HCT116 (cell line): ENCODE data around the gene L1CAM. TPM values are rescaled to one million over a fixed set of nuclear protein-coding genes. Genes with fewer than 3 reads are reported as not detected.

ENCODE experiments used
- ATAC-seq: fragments of 200-7000 bp; cut with Tn5 transposase; 2 replicates; pipeline ENCODE4 v1.9.1; 2020; ENCODE audit warnings: mild to moderate bottlenecking, moderate library complexity
- BruUV-seq: library from RNA; stranded (reverse); fragments of 400-500 nt; replicated peaks from 2 replicates; lab custom pipeline; 2021; lab: Mats Ljungman, UMichigan
- CTCF ChIA-PET: fragments of 300-600 bp; sonication (Branson Sonifier 250); formaldehyde crosslinking; loops from one replicate; lab custom pipeline; 2021; ENCODE audit warnings: antibody characterized with exemption; lab: Charles Lee
- POLR2A ChIA-PET: fragments of 300-600, 350-600 bp; sonication (Branson Sonifier 250); formaldehyde crosslinking; loops from one replicate; lab custom pipeline; 2021; ENCODE audit warnings: antibody characterized with exemption; lab: Charles Lee
- RAD21 ChIA-PET, 2 experiments: fragments of 300-600 bp; sonication (Branson Sonifier 250); formaldehyde crosslinking; loops; one replicate each; lab custom pipeline; 2023; ENCODE audit warnings: low total read pairs in 2 of 2; ENCODE audit not compliant: uncharacterized antibody in 2 of 2, unreplicated experiment in 2 of 2, low non-redundant PET in 1 of 2; lab: Charles Lee
- DNase-seq: peaks from one replicate; pipeline ENCODE4 v3.0.0-alpha.2; 2010; ENCODE audit warnings: low read depth, low spot score
- H2AFZ ChIP-seq: fragments of 200-600 bp; shearing (Covaris generic), sonication (generic); 2 replicates; pipeline ENCODE4 v1.6.1; 2017; ENCODE audit warnings: low read depth, mixed run types, mixed read lengths, antibody characterized with exemption, low read length; ENCODE audit not compliant: poor library complexity, severe bottlenecking
- H3K27ac ChIP-seq: 2 replicates; pipeline ENCODE4 v1.5.1; 2012; ENCODE audit warnings: low read depth, low read length
- H3K27me3 ChIP-seq: fragments of 200-600 bp; sonication (generic); 2 replicates; pipeline ENCODE4 v1.6.1; 2016; ENCODE audit warnings: mixed run types, low read length, mixed read lengths; ENCODE audit not compliant: insufficient read depth
- H3K36me3 ChIP-seq, 2 experiments: fragments of 200-500 bp in 1 of 2; fragments of 200-600 bp in 1 of 2; sonication (Bioruptor generic) in 1 of 2; sonication (generic) in 1 of 2; 2 replicates each; pipeline versions ENCODE4 v1.5.1 to v1.6.1; 2014 to 2016; ENCODE audit warnings: low read length in 2 of 2, inconsistent platforms in 1 of 2, mixed read lengths in 1 of 2, mixed run types in 1 of 2; ENCODE audit not compliant: insufficient read depth in 2 of 2, control insufficient read depth in 1 of 2
- H3K4me1 ChIP-seq, 2 experiments: fragments of 200-600 bp in 1 of 2; sonication (generic) in 1 of 2; 2 replicates each; pipeline versions ENCODE4 v1.5.1 to v1.6.1; 2012 to 2017; ENCODE audit warnings: low read length in 2 of 2, inconsistent platforms in 1 of 2, mild to moderate bottlenecking in 1 of 2, mixed read lengths in 1 of 2, mixed run types in 1 of 2, moderate library complexity in 1 of 2; ENCODE audit not compliant: insufficient read depth in 2 of 2, control insufficient read depth in 1 of 2
- H3K4me2 ChIP-seq: fragments of 200-600 bp; sonication (generic); 2 replicates; pipeline ENCODE4 v1.6.1; 2017; ENCODE audit warnings: mixed run types, low read length, mixed read lengths
- H3K4me3 ChIP-seq, 2 experiments: fragments of 200-600 bp in 1 of 2; sonication (generic) in 1 of 2; replicated peaks in 1 of 2; 2 replicates each; pipeline ENCODE4 v1.5.1; 2011 to 2016; ENCODE audit warnings: low read length in 2 of 2, control low read depth in 1 of 2, low read depth in 1 of 2, mild to moderate bottlenecking in 1 of 2, mixed read lengths in 1 of 2, mixed run types in 1 of 2
- H3K79me2 ChIP-seq: fragments of 200-600 bp; sonication (generic); 2 replicates; pipeline ENCODE4 v1.6.1; 2017; ENCODE audit warnings: mild to moderate bottlenecking, mixed run types, low read length, moderate library complexity, mixed read lengths; ENCODE audit not compliant: insufficient read depth
- H3K9ac ChIP-seq: fragments of 200-600 bp; sonication (generic); 2 replicates; pipeline ENCODE4 v1.6.1; 2016; ENCODE audit warnings: low read length, mixed read lengths
- H3K9me2 ChIP-seq: fragments of 200-600 bp; sonication (generic), shearing (Covaris generic); 2 replicates; pipeline ENCODE4 v1.6.1; 2017; ENCODE audit warnings: mixed run types, mild to moderate bottlenecking, moderate library complexity; ENCODE audit not compliant: insufficient read depth
- H3K9me3 ChIP-seq, 2 experiments: fragments of 200-500 bp in 1 of 2; fragments of 200-600 bp in 1 of 2; sonication (Bioruptor generic) in 1 of 2; sonication (generic) in 1 of 2; 2 replicates each; pipeline ENCODE4 v1.6.1; 2014 to 2017; ENCODE audit warnings: low read length in 2 of 2, mixed read lengths in 2 of 2, inconsistent platforms in 1 of 2, low read depth in 1 of 2, mild to moderate bottlenecking in 1 of 2, mixed run types in 1 of 2, moderate library complexity in 1 of 2; ENCODE audit not compliant: control insufficient read depth in 1 of 2, insufficient read depth in 1 of 2
- H4K20me1 ChIP-seq: fragments of 200-600 bp; sonication (generic), shearing (Covaris generic); 2 replicates; pipeline ENCODE4 v1.6.1; 2017; ENCODE audit warnings: mixed run types, mild to moderate bottlenecking, moderate library complexity; ENCODE audit not compliant: insufficient read depth
- CBX3 ChIP-seq: IDR thresholded peaks from 2 replicates; pipeline ENCODE4 v1.6.1; 2012; ENCODE audit warnings: low read depth
- CEBPB ChIP-seq: IDR thresholded peaks from 2 replicates; pipeline ENCODE4 v1.6.1; 2012; ENCODE audit warnings: low read depth
- EGR1 ChIP-seq: IDR thresholded peaks from 2 replicates; pipeline ENCODE4 v1.6.1; 2012; ENCODE audit warnings: low read depth
- ELF1 ChIP-seq: IDR thresholded peaks from 2 replicates; pipeline ENCODE4 v1.6.1; 2012; ENCODE audit warnings: low read depth, borderline replicate concordance
- EZH2 ChIP-seq: fragments of 200-600 bp; sonication (generic); IDR thresholded peaks from 2 replicates; pipeline ENCODE4 v1.6.1; 2017; ENCODE audit warnings: antibody characterized with exemption, mixed run types
- EZH2phosphoT487 ChIP-seq: fragments of 200-600 bp; IDR thresholded peaks from 2 replicates; pipeline ENCODE4 v1.6.1; 2018; ENCODE audit warnings: antibody characterized with exemption, borderline replicate concordance
- FOSL1 ChIP-seq: IDR thresholded peaks from 2 replicates; pipeline ENCODE4 v1.6.1; 2012; ENCODE audit warnings: low read depth
- JUND ChIP-seq: IDR thresholded peaks from 2 replicates; pipeline ENCODE4 v1.6.1; 2012
- POLR2A ChIP-seq: IDR thresholded peaks from 2 replicates; pipeline ENCODE4 v1.7.0; 2011; ENCODE audit warnings: borderline replicate concordance; ENCODE audit not compliant: insufficient read depth, insufficient read length; ENCODE audit errors: extremely low read depth
- POLR2AphosphoS5 ChIP-seq: IDR thresholded peaks from 2 replicates; pipeline ENCODE4 v1.6.1; 2011; ENCODE audit warnings: mild to moderate bottlenecking, low read depth, low read length, moderate library complexity
- RAD21 ChIP-seq: IDR thresholded peaks from 2 replicates; pipeline ENCODE4 v1.6.1; 2012; ENCODE audit warnings: low read depth, mild to moderate bottlenecking
- SIN3A ChIP-seq: IDR thresholded peaks from 2 replicates; pipeline ENCODE4 v1.6.1; 2012; ENCODE audit warnings: low read depth
- SP1 ChIP-seq: IDR thresholded peaks from 2 replicates; pipeline ENCODE4 v1.6.1; 2012; ENCODE audit warnings: low read depth
- SRF ChIP-seq: IDR thresholded peaks from 2 replicates; pipeline ENCODE4 v1.6.1; 2012; ENCODE audit warnings: low read depth
- TCF7L2 ChIP-seq: IDR thresholded peaks from 2 replicates; pipeline ENCODE4 v1.7.0; 2011; ENCODE audit warnings: borderline replicate concordance, inconsistent platforms; ENCODE audit not compliant: insufficient read depth, insufficient read length; ENCODE audit errors: extremely low read depth
- ZFX ChIP-seq: fragments of 450-650 bp; IDR thresholded peaks from 2 replicates; pipeline ENCODE4 v1.6.1; 2017
- ZNF274 ChIP-seq: fragments of 200-500 bp; sonication (Bioruptor generic); IDR thresholded peaks from 2 replicates; pipeline ENCODE4 v1.6.1; 2014; ENCODE audit warnings: mild to moderate bottlenecking, low read depth, low read length, inconsistent platforms
- intact Hi-C: fragments of 100-400 bp; cut with micrococcal nuclease; formaldehyde crosslinking; loops from 2 replicates; pipeline ENCODE4 v1.10.0; 2022
- total RNA-seq: library from RNA; stranded (reverse); gene quantifications from one replicate; pipeline ENCODE4 v1.2.1, GENCODE V29; 2021; ENCODE audit not compliant: unreplicated experiment
- TF ChIP-seq, protein P1 (sequence below): IDR thresholded peaks from 2 replicates; pipeline ENCODE4 v1.6.1; 2012
- TF ChIP-seq, protein P2 (sequence below): IDR thresholded peaks from 2 replicates; pipeline ENCODE4 v1.6.1; 2012
- TF ChIP-seq, protein P3 (sequence below): IDR thresholded peaks from 2 replicates; pipeline ENCODE4 v1.6.1; 2011; ENCODE audit warnings: mild to moderate bottlenecking, low read length, moderate library complexity; ENCODE audit not compliant: insufficient replicate concordance; ENCODE audit errors: extremely low read depth

The L1CAM gene
- total RNA-seq, 1 experiment from 2014 or later, result 14.8 TPM

DNA sequence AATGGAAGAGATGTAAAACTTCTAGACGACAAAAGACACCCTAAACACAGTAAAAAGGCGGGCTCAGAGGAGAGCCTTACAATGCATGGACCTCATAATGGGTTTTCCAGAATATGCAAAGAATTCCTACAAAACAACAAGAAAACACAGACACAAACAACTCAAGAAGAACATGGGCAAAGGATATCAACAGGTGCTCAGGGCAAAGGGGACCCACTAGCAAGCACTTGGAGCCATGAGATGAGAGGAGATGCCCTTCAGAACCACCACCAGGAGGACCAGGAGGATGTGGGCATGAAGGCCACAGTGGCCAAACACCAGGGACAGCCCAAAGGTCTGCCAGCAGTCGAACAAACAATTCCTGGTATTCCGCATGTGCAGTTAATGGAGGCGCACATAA lies 72.8 kb downstream of the L1CAM start:
- Histone ChIP-seq H3K27ac (no peak overlapping the region), H3K4me3 (no peak overlapping the region), H4K20me1 (no peaks in the 10 kb centered on the region), H3K27me3 (no peaks in the 10 kb centered on the region), H3K4me2 (no peak overlapping the region), H2AFZ (no peak overlapping the region), H3K79me2 (no peaks in the 10 kb centered on the region), H3K9me2 (no peaks in the 10 kb centered on the region), H3K9ac (no peak overlapping the region), H3K4me1 (no peaks in the 10 kb centered on the region)
- RAD21 ChIA-PET, result no interaction called here
- BruUV-seq, result no TSS peak
- DNase-seq, result no peak
- TF ChIP-seq ELF1, result no peak
- no peak for TF ChIP-seq TCF7L2
- TF ChIP-seq SRF, result no peak
- no peak for TF ChIP-seq POLR2A
- TF ChIP-seq ZFX, result no peak
- TF ChIP-seq, protein P1, sequence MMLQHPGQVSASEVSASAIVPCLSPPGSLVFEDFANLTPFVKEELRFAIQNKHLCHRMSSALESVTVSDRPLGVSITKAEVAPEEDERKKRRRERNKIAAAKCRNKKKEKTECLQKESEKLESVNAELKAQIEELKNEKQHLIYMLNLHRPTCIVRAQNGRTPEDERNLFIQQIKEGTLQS, result no peak
- TF ChIP-seq EZH2phosphoT487, result no peak
- TF ChIP-seq, protein P2, sequence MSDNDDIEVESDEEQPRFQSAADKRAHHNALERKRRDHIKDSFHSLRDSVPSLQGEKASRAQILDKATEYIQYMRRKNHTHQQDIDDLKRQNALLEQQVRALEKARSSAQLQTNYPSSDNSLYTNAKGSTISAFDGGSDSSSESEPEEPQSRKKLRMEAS, result no peak
- TF ChIP-seq EZH2, result no peak
- no peak for TF ChIP-seq FOSL1
- TF ChIP-seq CBX3, result no peak
- TF ChIP-seq, protein P3, sequence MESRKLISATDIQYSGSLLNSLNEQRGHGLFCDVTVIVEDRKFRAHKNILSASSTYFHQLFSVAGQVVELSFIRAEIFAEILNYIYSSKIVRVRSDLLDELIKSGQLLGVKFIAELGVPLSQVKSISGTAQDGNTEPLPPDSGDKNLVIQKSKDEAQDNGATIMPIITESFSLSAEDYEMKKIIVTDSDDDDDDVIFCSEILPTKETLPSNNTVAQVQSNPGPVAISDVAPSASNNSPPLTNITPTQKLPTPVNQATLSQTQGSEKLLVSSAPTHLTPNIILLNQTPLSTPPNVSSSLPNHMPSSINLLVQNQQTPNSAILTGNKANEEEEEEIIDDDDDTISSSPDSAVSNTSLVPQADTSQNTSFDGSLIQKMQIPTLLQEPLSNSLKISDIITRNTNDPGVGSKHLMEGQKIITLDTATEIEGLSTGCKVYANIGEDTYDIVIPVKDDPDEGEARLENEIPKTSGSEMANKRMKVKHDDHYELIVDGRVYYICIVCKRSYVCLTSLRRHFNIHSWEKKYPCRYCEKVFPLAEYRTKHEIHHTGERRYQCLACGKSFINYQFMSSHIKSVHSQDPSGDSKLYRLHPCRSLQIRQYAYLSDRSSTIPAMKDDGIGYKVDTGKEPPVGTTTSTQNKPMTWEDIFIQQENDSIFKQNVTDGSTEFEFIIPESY, result no peak
- no peak for TF ChIP-seq SIN3A
- TF ChIP-seq SP1, result no peak
- no peak for TF ChIP-seq ZNF274
- no peak for TF ChIP-seq EGR1
- TF ChIP-seq JUND, result no peak
- TF ChIP-seq POLR2AphosphoS5, result no peak
- TF ChIP-seq CEBPB, result no peak
- TF ChIP-seq RAD21, result no peak
- TF ChIP-seq, all 23 proteins: peak for 0
- no peaks in the 10 kb centered on the region for H3K36me3 ChIP-seq
- ChIA-PET POLR2A (no interaction called here), CTCF (no interaction called here)
- ATAC-seq, result no peak
- intact Hi-C loops, result no loop called here
- no peaks in the 10 kb centered on the region for H3K9me3 ChIP-seq
